Liver (tissue), 3 donors: ENCODE results near the gene PIWIL4.

Experiments
- CTCF ChIP-seq: fragments of 150-350 bp; IDR thresholded peaks from 2 replicates; pipeline ENCODE4 v1.5.1; 2017; ENCODE audit warnings: improper control_type of control experiment, low read depth, low read length; ENCODE audit not compliant: missing input control
- EGR1 ChIP-seq, 2 donors: IDR thresholded peaks; 2 replicates each; pipeline ENCODE4 v1.6.1; 2016 to 2018; ENCODE audit warnings: antibody characterized with exemption in 2 of 2, low read depth in 2 of 2
- GABPA ChIP-seq, 2 donors: IDR thresholded peaks in 1 of 2; conservative IDR thresholded peaks in 1 of 2; 2 replicates each; pipeline ENCODE4 v1.6.1; 2016; ENCODE audit warnings: antibody characterized with exemption in 2 of 2, mild to moderate bottlenecking in 1 of 2, moderate library complexity in 1 of 2
- HNF4A ChIP-seq, 2 donors: conservative IDR thresholded peaks; 2 replicates each; pipeline ENCODE4 v1.6.1; 2016; ENCODE audit warnings: antibody characterized with exemption in 2 of 2, mild to moderate bottlenecking in 2 of 2
- HNF4G ChIP-seq: IDR thresholded peaks from 2 replicates; pipeline ENCODE4 v1.6.1; 2016; ENCODE audit warnings: antibody characterized with exemption
- JUND ChIP-seq, 2 donors: IDR thresholded peaks; 2 replicates each; pipeline ENCODE4 v1.6.1; 2016; ENCODE audit warnings: antibody characterized with exemption in 2 of 2
- RAD21 ChIP-seq, 2 donors: IDR thresholded peaks; 2 replicates each; pipeline ENCODE4 v1.6.1; 2016; ENCODE audit warnings: antibody characterized with exemption in 2 of 2, mild to moderate bottlenecking in 2 of 2
- RXRA ChIP-seq, 2 donors: IDR thresholded peaks; 2 replicates each; pipeline ENCODE4 v1.6.1; 2017 to 2018; ENCODE audit warnings: antibody characterized with exemption in 2 of 2, mild to moderate bottlenecking in 1 of 2
- SP1 ChIP-seq: IDR thresholded peaks from 2 replicates; pipeline ENCODE4 v1.6.1; 2018; ENCODE audit warnings: antibody characterized with exemption, mild to moderate bottlenecking
- TAF1 ChIP-seq: conservative IDR thresholded peaks from 2 replicates; pipeline ENCODE4 v1.6.1; 2016; ENCODE audit warnings: antibody characterized with exemption, mild to moderate bottlenecking
- YY1 ChIP-seq: IDR thresholded peaks from 2 replicates; pipeline ENCODE4 v1.6.1; 2016; ENCODE audit warnings: antibody characterized with exemption, mild to moderate bottlenecking
- ZBTB33 ChIP-seq: IDR thresholded peaks from 2 replicates; pipeline ENCODE4 v1.6.1; 2016; ENCODE audit warnings: antibody characterized with exemption
- TF ChIP-seq, protein P1 (sequence below): IDR thresholded peaks from 2 replicates; pipeline ENCODE4 v1.6.1; 2016; ENCODE audit warnings: antibody characterized with exemption
- donor health status: healthy.
- donor health status: healthy.

- no peak for TF ChIP-seq CTCF
- TF ChIP-seq GABPA (IDR thresholded peaks at IDR 0.05 in 1 of 2, conservative IDR thresholded peaks at IDR 0.05 in 1 of 2), result no peak
- TF ChIP-seq RXRA (IDR thresholded peaks at IDR 0.05), result no peak
- TF ChIP-seq YY1, result no peak
- TF ChIP-seq TAF1, result no peak
- no peak for TF ChIP-seq SP1
- TF ChIP-seq HNF4A (conservative IDR thresholded peaks at IDR 0.05), result no peak
- TF ChIP-seq, protein P1, sequence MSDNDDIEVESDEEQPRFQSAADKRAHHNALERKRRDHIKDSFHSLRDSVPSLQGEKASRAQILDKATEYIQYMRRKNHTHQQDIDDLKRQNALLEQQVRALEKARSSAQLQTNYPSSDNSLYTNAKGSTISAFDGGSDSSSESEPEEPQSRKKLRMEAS, result no peak
- no peak for TF ChIP-seq EGR1 (IDR thresholded peaks at IDR 0.05; ENCODE audit: low read depth in 2 of 2)
- no peak for TF ChIP-seq ZBTB33
- TF ChIP-seq RAD21 (IDR thresholded peaks at IDR 0.05), result no peak
- no peak for TF ChIP-seq JUND (IDR thresholded peaks at IDR 0.05)
- TF ChIP-seq HNF4G, result no peak
These were observed 8.2 kb upstream of the PIWIL4 start for GRCh38 chr11:94558932-94559331.
